Natural killer cell (primary cell): ENCODE measurements around the gene TLE3. TPM values are rescaled to one million over a fixed set of nuclear protein-coding genes. Genes with fewer than 3 reads are reported as not detected.

ENCODE experiments used
- ATAC-seq, 3 donors: fragments of 150-1000 bp in 2 of 3; fragments of 200-7000 bp in 1 of 3; cut with Tn5 transposase; 1 replicate in 1 of 3; 2 replicates in 2 of 3; pipeline ENCODE4 v1.10.0; 2021; ENCODE audit warnings: mild to moderate bottlenecking in 2 of 3, moderate library complexity in 2 of 3
- DNase-seq, 2 donors: peaks; one replicate each; pipeline versions ENCODE4 v3.0.0 to v3.0.0-alpha.2; 2013 to 2021; ENCODE audit warnings: mixed read lengths in 1 of 2
- H3K27ac ChIP-seq: one replicate; pipeline ENCODE4 v1.5.1; 2013; ENCODE audit warnings: mild to moderate bottlenecking, low read length
- H3K27me3 ChIP-seq: one replicate; pipeline ENCODE4 v1.6.1; 2013; ENCODE audit warnings: low read length; ENCODE audit not compliant: control insufficient read depth, insufficient read depth
- H3K36me3 ChIP-seq: one replicate; pipeline ENCODE4 v1.6.1; 2013; ENCODE audit warnings: low read length; ENCODE audit not compliant: control insufficient read depth, insufficient read depth
- H3K4me1 ChIP-seq: one replicate; pipeline ENCODE4 v1.6.1; 2013; ENCODE audit warnings: low read length; ENCODE audit not compliant: control insufficient read depth, insufficient read depth
- H3K4me3 ChIP-seq: one replicate; pipeline ENCODE4 v1.5.1; 2013; ENCODE audit warnings: low read length
- H3K9me3 ChIP-seq: one replicate; pipeline ENCODE4 v1.6.1; 2013; ENCODE audit warnings: low read length; ENCODE audit not compliant: control insufficient read depth, insufficient read depth
- H3K27ac Mint-ChIP-seq, 2 donors: one replicate each; pipeline ENCODE4 v1.8.0; 2022; ENCODE audit warnings: mild to moderate bottlenecking in 2 of 2, mixed read lengths in 2 of 2, moderate library complexity in 1 of 2
- H3K27me3 Mint-ChIP-seq, 2 donors: one replicate each; pipeline ENCODE4 v1.8.0; 2022; ENCODE audit warnings: low read depth in 2 of 2, mixed read lengths in 2 of 2
- H3K36me3 Mint-ChIP-seq: one replicate; pipeline ENCODE4 v1.8.0; 2022; ENCODE audit warnings: mixed read lengths
- H3K4me1 Mint-ChIP-seq, 2 donors: one replicate each; pipeline ENCODE4 v1.8.0; 2022; ENCODE audit warnings: mixed read lengths in 2 of 2
- H3K4me3 Mint-ChIP-seq: one replicate; pipeline ENCODE4 v1.8.0; 2022; ENCODE audit warnings: mild to moderate bottlenecking, moderate library complexity, mixed read lengths
- H3K9me3 Mint-ChIP-seq, 2 donors: one replicate each; pipeline ENCODE4 v1.8.0; 2022; ENCODE audit warnings: mixed read lengths in 2 of 2
- WGBS: methylation state at CpG from one replicate; pipeline ENCODE4 v1.1.7; 2013; ENCODE audit warnings: missing lambda C conversion rate; ENCODE audit not compliant: insufficient coverage; 5-methylcytosine and 5-hydroxymethylcytosine counted together
- intact Hi-C: fragments of 100-400 bp; cut with micrococcal nuclease; formaldehyde crosslinking; loops from one replicate; pipeline ENCODE4 v1.14.2; 2022
- total RNA-seq, 4 donors: library from RNA; stranded (reverse); fragments of 120-200 nt in 1 of 4; gene quantifications; one replicate each; pipeline versions ENCODE4 v1.2.3 to v1.2.4, GENCODE V29; 2013 to 2022
- TF ChIP-seq, protein P1 (sequence below): fragments of 200-600 bp; IDR thresholded peaks from one replicate; pipeline ENCODE4 v1.8.0; 2022; ENCODE audit warnings: antibody characterized with exemption

The TLE3 gene
- total RNA-seq, 3 donors from 2014 or later (not counting 1 experiment from before 2014, with no cell fraction given), result 32.1 to 94.9 (median 36.7) TPM

DNA sequence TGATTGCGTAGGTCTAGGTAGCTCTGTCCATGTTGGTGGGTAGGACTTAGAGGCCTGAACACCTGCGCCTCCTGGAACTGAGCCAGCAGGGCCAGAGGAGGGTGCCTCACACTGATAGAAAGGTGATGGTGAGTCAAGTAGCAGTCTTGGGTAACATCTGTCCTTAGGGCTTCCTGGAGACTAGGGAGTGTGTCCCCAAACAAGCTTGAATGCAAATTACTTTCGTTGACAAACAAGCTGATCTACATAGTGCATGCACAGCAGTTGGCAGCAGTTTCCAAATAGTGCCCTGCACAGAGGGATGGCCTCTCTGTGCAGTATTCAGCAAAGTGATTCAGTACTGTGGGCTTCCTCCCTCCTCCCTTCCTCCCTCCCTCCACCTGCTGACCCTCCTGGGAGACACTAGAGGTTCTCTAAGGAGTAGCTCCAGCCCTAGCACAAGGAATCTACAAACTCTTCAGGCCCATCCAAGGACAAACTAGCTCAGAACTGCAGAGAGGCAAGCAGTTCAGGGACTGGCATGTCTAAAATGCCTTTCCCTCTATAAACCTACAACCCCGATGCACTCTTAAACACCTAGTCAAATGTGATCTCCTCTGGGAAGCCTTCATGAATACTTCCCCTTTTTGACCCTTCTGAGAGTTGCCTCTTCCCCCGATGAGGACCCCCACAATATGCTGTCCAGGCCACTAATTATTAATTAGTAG is 61.0 kb downstream of the TLE3 start:
- H3K27me3 Mint-ChIP-seq, result peaks cover 3 to 11% of the 10 kb centered on the region in 2 donors
- DNase-seq (no peak), ATAC-seq (peak in 1 of 3 donors; percentile 36)
- H3K4me1 ChIP-seq, result peaks cover 12% of the 10 kb centered on the region
- no peaks in the 10 kb centered on the region for H3K36me3 Mint-ChIP-seq
- WGBS, result 85% methylated on average over 4 of the region's 5 CpGs
- no peaks in the 10 kb centered on the region for H3K36me3 ChIP-seq
- H3K9me3 ChIP-seq, result no peaks in the 10 kb centered on the region
- H3K9me3 Mint-ChIP-seq, result no peaks in the 10 kb centered on the region
- no peaks in the 10 kb centered on the region for H3K4me1 Mint-ChIP-seq
- no peaks in the 10 kb centered on the region for H3K27me3 ChIP-seq
- H3K27ac Mint-ChIP-seq, result no peak overlapping the region
- no peak overlapping the region for H3K4me3 Mint-ChIP-seq
- no peak overlapping the region for H3K4me3 ChIP-seq
- intact Hi-C loops, result no loop called here
- H3K27ac ChIP-seq, result peak overlapping the region; percentile 48
- TF ChIP-seq, protein P1, sequence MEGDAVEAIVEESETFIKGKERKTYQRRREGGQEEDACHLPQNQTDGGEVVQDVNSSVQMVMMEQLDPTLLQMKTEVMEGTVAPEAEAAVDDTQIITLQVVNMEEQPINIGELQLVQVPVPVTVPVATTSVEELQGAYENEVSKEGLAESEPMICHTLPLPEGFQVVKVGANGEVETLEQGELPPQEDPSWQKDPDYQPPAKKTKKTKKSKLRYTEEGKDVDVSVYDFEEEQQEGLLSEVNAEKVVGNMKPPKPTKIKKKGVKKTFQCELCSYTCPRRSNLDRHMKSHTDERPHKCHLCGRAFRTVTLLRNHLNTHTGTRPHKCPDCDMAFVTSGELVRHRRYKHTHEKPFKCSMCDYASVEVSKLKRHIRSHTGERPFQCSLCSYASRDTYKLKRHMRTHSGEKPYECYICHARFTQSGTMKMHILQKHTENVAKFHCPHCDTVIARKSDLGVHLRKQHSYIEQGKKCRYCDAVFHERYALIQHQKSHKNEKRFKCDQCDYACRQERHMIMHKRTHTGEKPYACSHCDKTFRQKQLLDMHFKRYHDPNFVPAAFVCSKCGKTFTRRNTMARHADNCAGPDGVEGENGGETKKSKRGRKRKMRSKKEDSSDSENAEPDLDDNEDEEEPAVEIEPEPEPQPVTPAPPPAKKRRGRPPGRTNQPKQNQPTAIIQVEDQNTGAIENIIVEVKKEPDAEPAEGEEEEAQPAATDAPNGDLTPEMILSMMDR, result no peak

- Mint-ChIP-seq H3K27ac (no peak overlapping the region), H3K4me1 (no peaks in the 10 kb centered on the region), H3K36me3 (no peaks in the 10 kb centered on the region), H3K9me3 (no peaks in the 10 kb centered on the region), H3K4me3 (no peak overlapping the region), H3K27me3 (peaks cover 3 to 11% of the 10 kb centered on the region in 2 donors)
- intact Hi-C loops, result no loop called here
- DNase-seq, result no peak
- ATAC-seq, result no peak
- Histone ChIP-seq H3K4me3 (no peak overlapping the region), H3K27ac (peak overlapping the region; percentile 4), H3K27me3 (no peaks in the 10 kb centered on the region), H3K9me3 (no peaks in the 10 kb centered on the region), H3K36me3 (no peaks in the 10 kb centered on the region), H3K4me1 (peaks cover 12% of the 10 kb centered on the region)
- WGBS, result 56% methylated on average over 6 of the region's 6 CpGs
- TF ChIP-seq, protein P1, result no peak
Observed at GRCh38 chr15:70035719-70036077, 62.0 kb downstream of the TLE3 start.

- no peaks in the 10 kb centered on the region for H3K27me3 ChIP-seq
- 83% methylated on average over 10 of the region's 10 CpGs for WGBS
- H3K36me3 ChIP-seq, result no peaks in the 10 kb centered on the region
- H3K9me3 ChIP-seq, result no peaks in the 10 kb centered on the region
- no peak for ATAC-seq
- Mint-ChIP-seq H3K27me3 (peaks cover 3 to 11% of the 10 kb centered on the region in 2 donors), H3K27ac (no peak overlapping the region), H3K4me3 (no peak overlapping the region), H3K4me1 (no peaks in the 10 kb centered on the region), H3K9me3 (no peaks in the 10 kb centered on the region), H3K36me3 (no peaks in the 10 kb centered on the region)
- TF ChIP-seq, protein P1, result no peak
- H3K4me3 ChIP-seq, result no peak overlapping the region
- no peak overlapping the region for H3K27ac ChIP-seq
- DNase-seq, result no peak
- peaks cover 12% of the 10 kb centered on the region for H3K4me1 ChIP-seq
- intact Hi-C loops, result no loop called here
Observed at GRCh38 chr15:70035051-70035718, 62.5 kb downstream of the TLE3 start.
